ENCODE data around the gene GLIS1.

DNA sequence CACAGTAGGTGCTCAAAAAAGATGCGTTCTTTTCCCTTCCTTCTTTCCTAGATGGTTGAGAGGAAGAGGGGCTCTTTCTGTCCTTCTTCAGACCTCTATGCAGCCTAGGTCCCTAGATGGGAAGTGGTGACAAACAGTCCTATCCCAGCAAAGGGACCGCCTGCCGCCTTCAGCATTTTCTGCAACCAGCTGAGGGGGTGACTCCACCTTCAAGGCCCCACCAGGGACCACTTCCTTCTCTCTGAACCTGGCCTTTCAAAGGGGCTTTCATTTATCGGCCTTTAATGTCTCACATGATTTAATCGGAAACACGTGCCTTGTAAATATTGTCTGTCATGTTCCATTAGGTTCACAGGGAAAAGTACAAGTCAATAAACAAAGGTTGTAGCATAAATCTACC, 32.6 kb downstream of the GLIS1 start:
- TF ChIP-seq, protein P1, sequence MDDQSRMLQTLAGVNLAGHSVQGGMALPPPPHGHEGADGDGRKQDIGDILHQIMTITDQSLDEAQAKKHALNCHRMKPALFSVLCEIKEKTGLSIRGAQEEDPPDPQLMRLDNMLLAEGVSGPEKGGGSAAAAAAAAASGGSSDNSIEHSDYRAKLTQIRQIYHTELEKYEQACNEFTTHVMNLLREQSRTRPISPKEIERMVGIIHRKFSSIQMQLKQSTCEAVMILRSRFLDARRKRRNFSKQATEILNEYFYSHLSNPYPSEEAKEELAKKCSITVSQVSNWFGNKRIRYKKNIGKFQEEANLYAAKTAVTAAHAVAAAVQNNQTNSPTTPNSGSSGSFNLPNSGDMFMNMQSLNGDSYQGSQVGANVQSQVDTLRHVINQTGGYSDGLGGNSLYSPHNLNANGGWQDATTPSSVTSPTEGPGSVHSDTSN (IDR thresholded peaks at IDR 0.05; ENCODE audit: insufficient replicate concordance, low read depth, low read length) = no peak
- TF ChIP-seq EP300 (IDR thresholded peaks at IDR 0.05; ENCODE audit: borderline replicate concordance in 1 of 2, control insufficient read depth in 1 of 2, low read depth in 2 of 2, low read length in 2 of 2) (no peak), GABPA (IDR thresholded peaks at IDR 0.05; ENCODE audit: low read depth) (no peak), CHD2 (IDR thresholded peaks at IDR 0.05; ENCODE audit: borderline replicate concordance, low read depth, low read length) (no peak), BHLHE40 (IDR thresholded peaks at IDR 0.05; ENCODE audit: borderline replicate concordance in 1 of 2, low read depth in 2 of 2, low read length in 1 of 2) (no peak)
- TF ChIP-seq, protein P2, sequence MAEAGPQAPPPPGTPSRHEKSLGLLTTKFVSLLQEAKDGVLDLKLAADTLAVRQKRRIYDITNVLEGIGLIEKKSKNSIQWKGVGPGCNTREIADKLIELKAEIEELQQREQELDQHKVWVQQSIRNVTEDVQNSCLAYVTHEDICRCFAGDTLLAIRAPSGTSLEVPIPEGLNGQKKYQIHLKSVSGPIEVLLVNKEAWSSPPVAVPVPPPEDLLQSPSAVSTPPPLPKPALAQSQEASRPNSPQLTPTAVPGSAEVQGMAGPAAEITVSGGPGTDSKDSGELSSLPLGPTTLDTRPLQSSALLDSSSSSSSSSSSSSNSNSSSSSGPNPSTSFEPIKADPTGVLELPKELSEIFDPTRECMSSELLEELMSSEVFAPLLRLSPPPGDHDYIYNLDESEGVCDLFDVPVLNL (IDR thresholded peaks at IDR 0.05; ENCODE audit: low read depth, low read length) = no peak

Measured in GM12878 (cell line).